ENCODE measurements around the gene EXOC3L2.
"Not testable (repeated sequence)": the region's sequence is repeated elsewhere in the genome, so short reads cannot be mapped to it uniquely, and the experiment has no call there.

The EXOC3L2 gene

DNA sequence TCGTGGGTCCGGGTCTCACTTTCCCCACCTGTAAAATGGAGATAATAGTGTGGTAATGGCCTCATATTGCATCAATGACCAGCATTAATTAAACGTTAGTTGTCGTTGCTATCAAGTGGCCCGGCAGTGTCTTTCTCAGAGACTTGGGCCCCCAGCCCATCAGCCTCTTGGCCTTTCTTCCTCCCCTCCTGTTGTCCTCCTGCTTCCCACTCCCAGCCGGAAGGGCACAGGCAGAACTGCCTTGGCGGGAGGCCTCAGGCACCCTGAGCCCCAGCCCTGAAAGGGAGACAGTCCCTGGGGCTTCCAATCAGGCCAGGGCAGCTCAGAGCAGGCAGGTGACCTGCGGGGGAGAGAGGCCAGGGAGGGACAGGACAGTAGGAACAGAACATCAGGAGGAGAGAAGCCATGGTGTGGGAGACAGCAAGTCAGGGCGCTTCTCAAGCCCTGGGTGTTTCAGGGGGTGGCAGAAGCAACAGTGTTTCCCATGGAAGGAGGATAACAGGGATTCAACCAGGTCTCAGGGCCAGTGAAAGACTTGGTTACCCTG, 10.5 kb upstream of the EXOC3L2 start:
- no peak for DNase-seq

DNA sequence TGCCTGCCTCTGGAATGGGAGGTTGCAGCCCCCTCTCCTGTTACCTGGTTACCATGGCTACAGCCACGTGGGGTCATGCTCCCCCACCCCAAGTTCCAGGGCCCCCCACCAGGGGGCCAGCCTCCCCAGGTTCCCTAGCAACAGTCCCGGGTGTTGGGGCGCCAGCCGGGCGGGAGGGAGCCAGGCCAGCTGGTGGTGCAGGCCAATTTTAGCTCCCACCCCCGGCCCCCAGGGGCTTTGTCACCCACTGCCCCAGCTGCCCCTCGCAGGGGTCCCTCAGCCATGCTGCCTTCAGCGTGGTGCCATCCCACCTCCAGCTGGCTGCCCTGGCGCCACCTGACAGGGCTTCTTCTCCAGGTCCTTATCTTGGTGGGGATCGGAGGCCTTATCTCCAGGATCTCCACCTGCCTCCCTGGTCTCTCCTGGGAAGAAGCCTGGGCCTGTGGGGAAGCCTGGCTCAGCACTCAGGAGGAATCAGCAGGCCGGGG, 8.9 kb upstream of the EXOC3L2 start:
- DNase-seq: no peak

DNA sequence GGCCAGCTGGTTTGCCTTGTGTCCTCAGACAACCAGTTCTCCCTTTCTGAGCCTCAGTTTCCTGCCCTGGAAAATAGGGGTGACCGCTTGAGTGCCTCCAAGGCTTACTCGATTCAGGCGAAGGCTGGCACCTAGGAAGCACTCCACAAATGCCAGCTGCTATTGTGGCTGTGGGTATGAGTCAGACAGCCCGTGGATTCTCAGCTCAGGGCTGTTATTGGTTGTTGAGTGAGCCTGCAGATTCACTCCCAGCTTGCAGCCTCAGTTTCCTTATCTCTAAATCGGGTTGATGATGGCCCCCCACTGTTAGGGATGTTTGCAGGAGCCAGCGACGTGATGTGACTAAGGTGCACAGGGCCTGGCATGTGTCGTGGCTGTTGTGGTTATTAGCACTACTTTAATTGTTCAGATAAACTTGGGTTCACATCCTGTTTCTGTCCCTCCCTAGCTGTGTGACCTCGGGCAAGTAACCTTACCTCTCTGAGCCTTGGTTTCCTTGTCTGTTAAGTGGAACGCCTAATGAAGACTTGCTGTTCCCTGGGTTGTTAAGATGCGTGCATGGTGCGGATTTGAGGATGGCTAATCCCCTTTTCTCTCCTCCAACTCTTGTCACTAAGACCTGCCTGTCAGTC, 8.3 kb upstream of the EXOC3L2 start:
- no peak for DNase-seq

DNA sequence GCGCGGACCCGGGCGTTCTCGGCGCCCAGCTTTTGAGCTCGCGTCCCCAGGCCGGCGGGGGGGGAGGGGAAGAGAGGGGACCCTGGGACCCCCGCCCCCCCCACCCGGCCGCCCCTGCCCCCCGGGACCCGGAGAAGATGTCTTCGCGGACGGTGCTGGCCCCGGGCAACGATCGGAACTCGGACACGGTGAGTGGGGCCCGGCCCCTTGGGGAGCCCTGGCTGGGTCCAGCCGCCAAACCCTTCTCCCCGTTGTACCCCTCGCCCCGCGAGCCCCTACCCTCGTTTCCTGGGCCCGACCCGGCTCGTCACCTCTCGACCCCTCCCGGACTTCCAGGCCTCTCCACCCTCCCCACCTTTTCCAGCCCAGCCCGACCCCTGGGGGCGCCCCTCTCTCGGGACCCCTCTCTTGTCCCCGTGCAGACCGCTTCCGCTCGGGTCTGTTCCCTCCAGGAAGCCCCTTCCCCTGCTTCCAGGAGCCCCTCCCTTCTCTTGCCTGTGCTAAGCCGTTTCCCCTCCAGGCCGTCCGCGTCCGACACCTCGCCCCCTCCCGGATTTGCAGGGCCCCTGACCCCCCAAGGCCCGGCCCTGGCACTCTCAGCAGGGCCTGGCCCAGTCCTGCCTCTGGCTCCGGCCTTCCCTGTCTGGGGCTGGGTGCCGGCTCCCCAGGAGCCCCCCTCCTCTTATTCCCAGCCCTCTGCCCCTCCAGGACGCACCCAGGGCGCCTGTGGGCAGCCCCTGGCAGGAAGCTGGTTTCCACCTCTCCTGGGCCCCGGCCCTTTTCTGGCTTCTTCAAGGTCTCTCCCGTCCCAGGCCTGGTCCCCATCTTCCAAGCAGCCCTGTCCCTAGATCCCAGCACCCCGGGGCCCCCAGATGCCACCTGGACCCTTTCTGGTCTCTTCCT, 6.5 kb upstream of the EXOC3L2 start:
- DNase-seq: peak in 2 of 3 experiments; percentile 14 to 15

DNA sequence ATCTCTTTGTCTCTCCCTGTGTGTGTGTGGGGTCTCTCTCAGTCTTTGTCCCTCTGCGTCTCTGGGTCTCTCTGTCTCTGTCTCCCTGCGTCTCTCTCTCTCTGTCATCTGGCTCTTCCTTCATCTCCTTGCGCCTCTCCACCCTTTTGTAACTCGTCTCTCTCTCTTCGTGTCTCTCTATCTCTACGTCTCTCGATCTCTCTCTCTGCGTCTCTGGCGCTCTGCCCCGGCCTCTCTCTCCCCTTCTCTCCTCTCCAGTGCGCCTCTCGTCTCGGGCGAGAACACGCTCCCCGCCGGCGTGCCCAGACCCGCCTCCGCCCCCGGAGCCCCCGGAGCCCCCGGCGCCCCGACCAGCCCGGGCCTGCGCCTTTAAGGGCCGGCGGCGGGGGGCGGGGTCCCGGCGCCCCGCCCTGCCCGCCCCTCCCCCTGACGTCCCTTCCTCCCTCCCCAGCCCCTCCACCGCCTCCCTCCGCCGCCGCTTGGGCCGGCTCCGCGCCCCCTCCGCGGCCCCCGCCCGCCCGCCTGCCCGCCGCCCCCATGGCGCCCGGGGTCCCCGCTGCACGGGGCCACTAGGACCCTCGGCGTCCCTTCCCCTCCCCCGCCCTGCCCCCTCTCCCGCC, 5.7 kb upstream of the EXOC3L2 start, which contains the start of gene MARK4:
TSS of gene MARK4 (plus strand) at position 440 of the 620 bp plus-strand sequence. CDS start 318 bp downstream, outside the sequence.
- peak; percentile 58 to 62 (median 62) for DNase-seq

DNA sequence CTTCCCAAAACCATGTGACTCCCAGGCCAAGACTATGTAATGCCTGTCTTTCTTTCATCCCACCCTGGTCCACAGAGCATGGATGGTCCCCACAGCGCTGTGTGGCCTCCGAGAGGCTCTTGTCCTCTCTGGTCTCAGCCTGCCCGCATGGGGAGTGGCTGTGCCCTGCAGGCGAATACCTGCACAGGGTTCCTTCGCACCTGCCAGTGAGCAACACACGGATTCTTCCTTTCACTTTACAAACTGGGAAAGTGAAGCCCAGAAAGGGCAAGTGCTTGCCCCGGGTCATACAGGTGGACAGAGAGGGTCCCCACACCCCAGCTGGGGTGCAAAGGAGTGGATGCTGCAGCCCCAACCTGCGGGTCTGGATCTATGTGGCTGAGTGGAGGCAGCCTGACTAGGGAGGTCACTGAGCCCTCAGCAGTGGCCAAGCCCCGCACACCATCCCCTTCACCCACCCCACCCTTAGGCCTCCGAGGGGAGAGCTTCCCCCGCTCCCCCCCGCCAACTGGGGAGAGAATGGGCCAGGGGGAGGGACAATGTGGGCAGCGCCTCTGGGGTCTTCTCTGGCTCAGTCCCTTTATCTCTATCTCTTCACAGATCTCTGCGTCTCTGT, 5.1 kb upstream of the EXOC3L2 start:
- peak in 1 of 3 experiments; percentile 32 for DNase-seq

DNA sequence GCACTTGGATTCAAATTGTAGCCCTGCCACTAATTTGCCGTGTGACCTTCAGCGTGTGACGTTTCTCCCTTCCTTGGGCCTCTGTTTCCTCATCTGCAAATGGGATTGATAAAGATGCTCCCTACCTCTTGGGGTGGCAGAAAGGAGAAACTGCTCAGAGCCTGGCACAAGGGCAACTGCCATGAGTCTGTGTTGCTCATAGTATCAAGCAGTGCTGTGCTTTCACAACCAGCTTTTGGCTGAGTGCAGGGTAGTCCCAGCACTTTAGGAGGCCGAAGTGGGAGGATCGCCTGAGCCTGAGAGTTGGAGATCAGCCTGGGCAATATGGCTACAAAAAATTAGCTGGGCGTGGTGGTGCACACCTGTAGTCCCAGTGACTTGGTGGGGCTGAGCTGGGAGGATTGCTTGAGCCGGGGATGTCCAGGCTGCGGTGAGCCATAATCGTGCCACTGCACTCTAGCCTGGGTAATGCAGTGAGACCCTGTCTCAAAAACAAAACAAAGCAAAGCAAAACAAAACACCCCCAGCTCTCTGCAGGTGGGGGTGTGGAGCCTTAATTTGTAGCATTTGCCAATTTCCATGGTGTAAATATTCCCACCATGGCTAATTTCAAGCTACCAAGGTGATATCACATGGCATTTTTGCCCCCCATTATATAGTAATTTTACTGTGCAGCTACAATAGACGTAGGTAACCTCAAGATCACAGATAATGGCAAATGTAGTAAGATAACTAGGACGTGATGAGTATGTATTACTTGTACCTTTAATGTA, 4.2 kb upstream of the EXOC3L2 start:
- DNase-seq: no peak

DNA sequence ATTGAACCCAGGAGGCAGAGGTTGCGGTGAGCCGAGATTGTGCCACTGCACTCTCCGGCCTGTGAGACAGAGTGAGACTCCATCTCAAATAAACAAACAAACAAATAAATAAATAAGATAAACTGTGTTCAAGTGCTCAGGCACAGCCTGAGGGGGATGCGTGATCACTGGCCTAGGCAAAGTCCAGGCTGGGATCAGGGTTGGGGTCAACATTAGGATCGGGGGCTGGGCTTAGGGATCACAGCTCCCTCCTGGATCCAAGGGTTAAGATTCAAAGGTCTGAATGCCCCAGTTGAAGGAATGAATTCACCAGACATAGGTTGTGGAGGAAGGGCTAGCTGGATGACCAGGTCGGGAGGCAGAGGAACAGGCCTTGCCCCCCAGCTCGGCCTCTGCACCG, 1.9 kb upstream of the EXOC3L2 start:
- DNase-seq: no peak

DNA sequence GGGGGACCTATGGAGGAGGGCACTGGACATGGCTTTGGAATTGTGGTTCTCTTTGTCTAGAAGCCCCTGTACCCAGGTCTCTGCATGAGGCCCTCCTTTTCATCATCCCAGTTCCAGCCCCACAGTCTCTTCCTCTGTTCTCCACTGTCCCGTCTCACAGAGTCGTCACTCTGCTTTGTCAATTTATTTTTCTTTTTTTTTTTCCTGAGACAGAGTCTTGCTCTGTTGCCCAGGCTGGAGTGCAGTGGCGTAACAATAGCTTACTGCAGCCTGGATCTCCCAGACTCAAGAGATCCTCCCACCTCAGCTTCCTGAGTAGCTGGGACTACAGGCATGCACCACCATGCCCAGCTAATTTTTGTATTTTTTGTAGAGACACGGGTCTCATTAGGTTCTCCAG, 619 bp upstream of the EXOC3L2 start:
- no peak for DNase-seq

DNA sequence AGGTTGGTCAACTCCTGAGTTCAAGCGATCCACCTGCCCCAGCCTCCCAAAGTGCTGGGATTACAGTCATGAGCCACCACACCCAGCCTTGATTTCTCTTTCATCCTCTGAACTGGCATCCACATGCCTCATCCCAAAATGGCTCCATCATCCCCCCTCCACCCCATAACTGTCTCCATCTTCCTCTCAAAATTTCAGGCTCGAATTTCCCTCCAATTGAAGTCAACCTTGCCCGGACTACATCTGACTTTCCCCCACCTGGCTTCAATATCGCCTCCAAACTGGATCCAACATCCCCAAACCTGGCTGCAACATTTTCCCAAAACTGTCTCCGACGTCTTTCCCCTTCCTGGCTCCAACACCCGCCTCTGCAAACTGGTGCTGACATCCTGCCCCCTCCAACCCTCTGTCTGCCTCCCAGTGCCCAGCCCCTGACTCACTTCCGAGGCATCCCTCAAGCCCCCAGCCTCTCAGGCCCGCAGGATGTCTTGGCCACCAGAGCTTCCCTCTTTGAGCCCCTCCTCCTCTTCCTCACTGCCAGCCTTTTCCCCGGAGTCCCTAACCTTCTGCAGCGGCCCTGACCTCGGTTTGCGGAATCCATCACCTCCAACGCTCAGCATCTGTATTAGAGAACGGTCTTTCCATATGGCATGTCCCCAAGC, 943 bp downstream of the EXOC3L2 start:
- no peak for DNase-seq

DNA sequence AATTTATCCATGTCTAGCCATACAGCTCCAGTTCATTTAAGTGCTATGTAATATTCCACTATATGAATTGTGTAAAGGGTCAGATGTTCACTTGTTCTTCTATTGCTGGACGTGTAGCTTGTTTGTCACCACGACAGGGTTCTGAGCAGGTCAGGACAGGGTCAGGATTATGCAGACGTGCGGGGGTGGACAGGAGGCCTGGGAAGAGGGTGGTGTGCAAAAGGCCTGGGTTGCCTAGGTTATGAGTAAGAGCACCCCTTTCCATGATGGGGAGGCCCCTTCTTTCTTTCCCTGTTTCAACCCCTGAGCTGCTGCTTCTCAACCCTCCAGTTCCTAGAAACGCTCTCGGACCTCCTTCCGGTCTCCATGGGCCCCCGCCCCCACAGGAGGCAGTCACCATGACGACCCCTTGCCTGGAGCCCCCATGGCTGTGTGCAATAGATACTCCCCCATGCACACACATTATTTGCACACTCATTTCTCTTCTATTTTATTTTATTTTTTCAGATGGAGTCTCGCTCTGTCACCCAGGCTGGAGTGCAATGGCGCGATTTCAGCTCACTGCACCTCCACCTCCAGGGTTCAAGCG, 2.0 kb downstream of the EXOC3L2 start:
- DNase-seq: no peak

DNA sequence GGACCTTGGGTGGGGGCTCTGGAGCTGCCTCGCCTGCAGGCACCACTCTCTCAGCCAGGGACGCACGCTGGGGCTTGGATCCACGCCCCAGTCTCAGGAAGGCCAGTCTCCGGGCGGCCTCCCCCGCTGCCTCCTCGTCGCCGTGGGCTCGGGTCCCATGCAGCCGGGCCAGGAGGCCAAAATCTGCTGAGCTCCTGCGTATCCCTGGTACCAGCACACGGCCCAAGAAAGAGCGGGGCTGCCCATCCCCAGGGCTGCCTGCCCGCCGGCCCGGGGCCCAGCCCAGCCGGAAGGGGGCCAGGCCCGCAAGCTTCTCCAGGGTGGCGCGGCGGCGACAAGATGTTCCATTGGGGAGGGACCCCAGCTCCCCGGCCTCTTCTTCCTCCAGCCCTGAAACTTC, 6.7 kb downstream of the EXOC3L2 start:
- DNase-seq: no peak

DNA sequence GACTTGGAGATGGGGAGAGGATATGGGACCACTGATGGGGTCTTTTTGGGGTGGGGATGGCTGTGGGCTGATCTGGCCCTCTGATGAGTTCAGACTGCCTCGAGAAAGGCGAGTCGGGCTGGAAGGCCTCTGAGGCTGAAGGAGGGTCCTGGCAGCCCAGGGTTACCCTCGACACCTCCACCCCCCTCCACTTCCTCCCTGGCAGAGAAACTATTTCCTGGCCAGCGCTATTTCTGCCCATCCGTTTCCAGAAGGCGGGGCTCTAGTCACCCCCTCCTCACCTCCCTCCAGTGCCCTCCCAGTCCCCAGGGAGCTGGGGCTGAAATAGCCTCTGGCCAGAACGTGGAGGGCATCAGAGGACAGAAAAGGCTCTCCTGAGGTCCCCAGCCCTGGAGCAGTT, 9.7 kb downstream of the EXOC3L2 start:
- no peak for DNase-seq

DNA sequence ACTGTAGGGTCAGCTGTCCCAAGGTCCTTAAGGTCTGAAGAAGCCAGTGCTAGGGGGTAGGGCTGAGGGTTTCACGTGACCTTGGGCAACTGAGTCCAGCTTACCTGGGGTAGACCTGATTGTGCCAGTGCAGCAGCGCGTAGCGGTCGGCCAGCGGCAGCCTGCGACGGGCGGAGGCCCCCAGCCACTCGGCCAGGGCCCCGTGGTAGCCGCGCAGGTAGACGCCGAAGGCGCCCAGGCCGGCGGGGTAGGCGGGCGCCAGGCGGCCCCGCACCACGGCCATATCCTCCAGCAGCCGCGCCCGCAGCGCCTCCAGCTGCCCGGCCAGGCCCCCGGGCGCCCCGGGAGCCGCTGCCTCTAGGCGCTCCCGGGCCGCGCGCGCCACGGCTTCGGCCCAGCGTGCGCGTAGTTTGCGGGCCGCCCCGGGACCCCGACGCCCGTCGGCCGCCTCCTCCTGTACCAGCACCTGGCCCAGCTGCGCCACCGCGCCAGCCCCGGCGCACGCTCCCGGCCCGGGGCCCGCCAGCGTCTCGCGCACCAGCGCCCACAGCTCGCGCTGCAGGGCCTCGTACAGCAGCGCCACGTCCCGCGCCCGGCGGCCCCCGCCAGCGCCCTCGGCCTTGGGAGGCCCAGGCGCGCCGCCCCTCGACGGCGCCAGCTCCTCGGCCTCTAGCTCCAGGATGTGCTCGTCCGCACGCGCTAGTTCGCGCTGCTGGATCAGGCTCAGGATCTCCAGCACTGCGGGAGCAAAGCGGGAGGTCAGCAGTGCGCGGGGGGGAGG, 10.9 kb downstream of the EXOC3L2 start:
- DNase-seq: no peak

DNA sequence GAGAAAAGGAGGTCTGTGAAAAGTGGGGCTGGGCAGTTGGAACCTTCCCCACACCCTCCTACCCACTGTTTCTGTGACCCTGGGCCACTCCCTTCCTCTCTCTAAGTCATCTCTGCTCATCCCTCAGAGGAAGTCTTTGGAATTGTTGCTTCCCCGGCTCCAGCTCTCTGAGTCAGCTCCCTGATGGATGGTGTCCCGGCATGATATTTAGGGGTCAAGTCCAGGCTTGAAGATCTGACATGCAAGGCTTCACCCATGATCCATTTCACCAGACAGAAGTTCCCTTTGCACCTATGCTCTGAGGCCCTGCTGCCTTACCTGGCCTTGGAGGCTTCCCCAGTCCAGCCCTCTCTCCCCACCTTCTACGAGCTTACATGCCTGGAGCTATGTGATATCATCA, 13.3 kb downstream of the EXOC3L2 start:
- no peak for DNase-seq

DNA sequence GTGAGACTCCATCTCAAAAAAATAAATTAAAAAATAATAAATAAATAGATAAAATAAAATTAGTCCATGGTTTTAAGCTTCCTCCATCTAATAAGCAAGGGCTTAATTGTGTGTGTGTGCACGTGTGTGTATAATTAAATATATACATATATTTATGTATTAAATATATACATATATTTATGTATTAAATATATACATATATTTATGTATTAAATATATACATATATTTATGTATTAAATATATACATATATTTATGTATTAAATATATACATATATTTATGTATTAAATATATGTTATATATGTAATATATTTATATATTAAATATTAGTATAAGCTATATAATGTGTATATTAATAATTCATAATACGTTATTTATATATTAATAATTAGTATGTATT, 16.2 kb downstream of the EXOC3L2 start:
- not testable (repeated sequence) for DNase-seq

DNA sequence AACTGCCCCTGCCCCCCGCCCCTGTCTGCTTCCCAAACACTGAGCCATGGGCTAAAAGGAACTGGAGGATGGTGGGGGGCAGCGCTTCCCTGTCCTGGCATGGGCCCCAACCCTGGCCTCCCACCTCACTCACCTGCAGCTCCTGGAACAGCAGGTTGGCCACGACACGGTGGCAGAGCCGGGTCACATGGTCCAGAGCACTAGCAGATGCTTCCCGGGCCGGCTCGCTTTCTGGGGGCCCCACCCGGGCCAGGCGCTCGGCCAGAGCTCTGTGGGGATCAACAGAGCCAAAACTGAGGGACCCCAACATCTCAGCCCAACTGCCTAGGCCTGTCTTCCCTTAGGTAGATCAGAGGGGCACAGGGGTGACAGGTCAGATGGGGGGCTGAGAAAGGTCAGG, 20.6 kb downstream of the EXOC3L2 start:
- DNase-seq: no peak

DNA sequence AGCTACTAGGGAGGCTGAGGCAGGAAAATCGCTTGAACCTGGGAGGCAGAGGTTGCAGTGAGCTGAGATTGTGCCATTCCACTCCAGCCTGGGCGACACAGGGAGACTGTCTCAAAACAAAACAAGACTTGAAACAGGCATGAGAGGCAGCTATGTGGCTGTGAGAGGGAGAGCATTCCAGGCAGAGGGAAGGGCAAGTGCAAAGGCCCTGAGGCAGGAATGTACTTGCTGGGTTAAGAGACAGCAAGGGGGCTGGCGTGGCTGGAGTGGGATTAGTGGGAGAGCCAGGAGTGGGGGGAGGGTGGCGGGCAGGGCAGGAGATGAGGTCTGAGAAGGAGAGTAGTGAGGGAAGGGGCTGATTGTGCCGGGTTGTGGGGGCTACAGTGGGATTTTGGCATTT, 21.3 kb downstream of the EXOC3L2 start:
- DNase-seq: no peak

DNA sequence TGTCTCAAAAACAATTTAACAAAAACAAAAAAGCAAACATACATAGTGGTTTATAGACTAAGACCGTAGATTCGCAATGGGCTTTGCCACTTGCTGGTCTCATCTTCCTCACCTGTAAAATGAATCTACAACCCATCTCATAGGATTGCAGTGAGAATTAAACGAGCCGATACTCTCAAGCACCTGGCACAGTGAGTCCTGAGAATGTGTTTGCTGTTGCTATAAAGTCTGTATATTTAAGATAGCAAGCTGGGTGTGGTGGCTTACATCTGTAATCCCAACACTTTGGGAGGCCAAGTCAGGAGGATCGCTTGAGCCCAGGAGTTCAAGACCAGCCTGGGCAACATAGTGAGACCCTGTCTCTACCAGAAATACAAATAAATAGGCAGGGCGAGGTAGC, 22.5 kb downstream of the EXOC3L2 start:
- no peak for DNase-seq
